HFF-Myc (cell line): ENCODE results near the gene CLK4.

Source experiments
- DNase-seq: peaks from one replicate; pipeline ENCODE4 v3.0.0-alpha.2; 2011; ENCODE audit warnings: low read depth; ENCODE audit errors: extremely low read depth
- H3K4me3 ChIP-seq: replicated peaks from 2 replicates; pipeline ENCODE4 v1.5.1; 2011; ENCODE audit warnings: low read depth, mild to moderate bottlenecking, control low read depth, low read length
- CTCF ChIP-seq: IDR thresholded peaks from 2 replicates; pipeline ENCODE4 v1.5.1; 2012; ENCODE audit warnings: mild to moderate bottlenecking, low read depth, low read length, control low read depth; ENCODE audit errors: missing control alignments

Gene CLK4

DNA sequence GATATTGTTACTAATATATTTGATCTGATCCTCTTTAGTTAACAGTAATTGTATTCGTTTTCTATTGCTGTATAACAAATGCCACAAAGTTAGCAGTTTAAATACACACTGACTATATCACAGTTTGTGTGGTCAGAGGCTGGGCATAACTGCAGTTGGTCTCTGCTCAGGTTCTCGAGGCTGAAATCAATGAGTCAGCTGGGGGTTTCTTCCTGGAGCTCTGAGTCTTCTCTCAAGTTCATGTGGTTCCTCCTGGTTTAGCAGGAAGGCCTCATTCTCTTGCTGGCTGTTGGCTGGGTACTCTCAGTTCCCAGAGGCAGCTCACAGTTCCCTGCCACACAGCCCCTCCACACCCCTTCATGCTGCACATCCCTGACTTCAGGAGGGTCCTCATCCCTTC is 57.4 kb downstream of the CLK4 start:
- H3K4me3 ChIP-seq, result no peak overlapping the region
- no peak for DNase-seq
- no peak for TF ChIP-seq CTCF

DNA sequence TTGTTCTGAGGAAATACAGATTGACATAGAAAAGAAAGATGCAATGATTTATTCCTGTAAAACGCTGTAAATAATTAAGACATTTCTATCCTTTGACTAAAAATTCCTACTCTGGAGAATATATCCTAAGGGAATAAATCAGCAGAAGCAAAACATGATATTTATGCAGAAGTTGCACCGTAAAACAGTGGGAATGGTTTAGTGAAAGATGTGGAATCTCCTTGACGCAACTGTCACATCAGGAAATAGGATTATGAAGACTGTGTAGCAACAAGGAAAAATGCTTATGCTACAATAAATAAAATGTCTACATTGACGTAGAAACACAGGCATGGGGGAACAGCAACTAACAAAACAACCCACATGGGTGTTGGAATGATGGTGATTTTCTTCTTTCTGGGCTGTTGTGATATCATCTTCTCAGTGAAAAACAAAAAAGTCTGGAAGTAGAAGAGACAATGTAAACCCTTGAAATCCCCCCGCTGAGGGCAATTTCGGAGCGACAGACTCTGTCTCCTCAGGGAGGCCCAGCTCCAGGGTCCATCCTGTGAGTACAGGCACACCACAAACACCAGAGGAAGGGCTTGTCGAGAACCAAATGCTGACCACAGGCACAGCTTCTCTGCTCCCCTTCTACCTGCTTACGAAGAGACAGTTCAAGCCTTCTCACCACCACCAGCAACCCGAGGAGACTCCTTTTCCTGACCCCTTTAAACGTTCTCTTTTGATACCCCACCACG is 61.9 kb downstream of the CLK4 start:
- no peak for DNase-seq
- TF ChIP-seq CTCF, result no peak

GRCh38 chr5:178564397-178564796 is 62.5 kb downstream of the CLK4 start:
- no peak overlapping the region for H3K4me3 ChIP-seq

More for the DNA sequence above, 61.9 kb downstream of the CLK4 start:
- H3K4me3 ChIP-seq, result no peak overlapping the region

GRCh38 chr5:178563621-178564020 is 63.2 kb downstream of the CLK4 start:
- no peak overlapping the region for H3K4me3 ChIP-seq
- DNase-seq, result no peak
- TF ChIP-seq CTCF, result no peak

More at GRCh38 chr5:178564397-178564796, 62.5 kb downstream of the CLK4 start:
- DNase-seq, result no peak
- no peak for TF ChIP-seq CTCF

- no peak for TF ChIP-seq CTCF
- no peak for DNase-seq
- no peak overlapping the region for H3K4me3 ChIP-seq
Observed at GRCh38 chr5:178561746-178562264, 65.0 kb downstream of the CLK4 start.

- no peak for DNase-seq
- H3K4me3 ChIP-seq, result no peak overlapping the region
- TF ChIP-seq CTCF, result no peak
Observed at GRCh38 chr5:178560911-178561310, 65.9 kb downstream of the CLK4 start.

GRCh38 chr5:178557416-178557815 is 69.4 kb downstream of the CLK4 start:
- no peak overlapping the region for H3K4me3 ChIP-seq
- DNase-seq, result no peak
- no peak for TF ChIP-seq CTCF
